GM18502 (cell line): ENCODE measurements around the gene FYB1.

Source experiments
- ATAC-seq: cut with Tn5 transposase; IDR thresholded peaks from one replicate; pipeline ENCODE4 v1.9.1; 2021; ENCODE audit warnings: mild to moderate bottlenecking; ENCODE audit not compliant: unreplicated experiment, poor library complexity

Gene FYB1

DNA sequence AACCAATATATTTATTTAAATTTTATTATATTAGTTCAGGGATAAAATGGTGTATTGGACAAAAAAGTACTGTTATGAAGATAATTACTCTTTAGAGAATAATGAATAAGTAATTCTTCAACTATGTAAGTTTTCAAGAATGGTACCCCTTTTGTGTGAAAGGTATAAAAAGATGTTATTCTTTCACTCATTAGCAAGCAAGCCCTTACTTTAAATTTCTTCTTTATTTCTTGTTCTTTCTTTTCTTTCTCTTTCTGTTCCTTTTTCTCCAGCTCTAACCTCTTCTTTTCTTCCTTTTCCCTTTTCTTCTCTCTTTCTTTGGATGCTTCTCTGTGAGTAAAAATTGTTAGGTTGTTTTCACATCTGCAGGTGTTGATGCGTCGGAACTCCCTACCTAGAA is 82.0 kb downstream of the FYB1 start:
- ATAC-seq: no peak

DNA sequence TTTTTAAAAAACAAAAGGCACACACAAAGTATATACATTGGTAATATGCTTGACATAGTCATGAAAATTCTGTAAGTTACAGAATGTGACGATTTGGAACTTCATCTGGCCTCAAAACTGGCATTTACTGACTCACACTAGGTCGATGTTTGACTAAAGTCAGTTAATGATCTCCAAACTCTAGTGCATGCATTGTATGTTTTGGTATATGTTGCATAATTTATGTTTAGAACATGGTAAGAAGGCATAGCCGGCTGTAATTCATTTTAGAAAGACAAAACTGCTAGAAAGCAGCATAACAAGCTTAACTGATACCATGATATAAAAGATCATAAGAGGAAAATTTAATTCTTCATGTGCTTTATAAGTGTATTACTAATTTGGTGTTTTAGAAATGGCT is 86.6 kb downstream of the FYB1 start:
- no peak for ATAC-seq

DNA sequence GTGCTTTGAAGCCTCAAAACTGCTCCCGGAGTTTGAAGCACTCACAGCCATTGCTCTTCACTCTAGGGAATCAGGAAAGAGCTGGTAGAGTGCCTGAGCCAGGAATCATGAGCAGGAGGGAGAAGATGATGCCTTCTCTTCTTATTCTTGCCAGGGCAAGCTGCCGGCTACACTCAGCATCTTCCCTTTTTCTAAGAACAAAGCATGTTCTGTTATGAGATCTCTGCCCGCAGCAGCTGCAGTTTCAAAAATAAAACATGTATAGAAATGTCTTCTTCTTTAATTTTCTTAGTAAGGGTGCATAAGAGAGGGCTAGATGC is 87.3 kb downstream of the FYB1 start:
- ATAC-seq: no peak

DNA sequence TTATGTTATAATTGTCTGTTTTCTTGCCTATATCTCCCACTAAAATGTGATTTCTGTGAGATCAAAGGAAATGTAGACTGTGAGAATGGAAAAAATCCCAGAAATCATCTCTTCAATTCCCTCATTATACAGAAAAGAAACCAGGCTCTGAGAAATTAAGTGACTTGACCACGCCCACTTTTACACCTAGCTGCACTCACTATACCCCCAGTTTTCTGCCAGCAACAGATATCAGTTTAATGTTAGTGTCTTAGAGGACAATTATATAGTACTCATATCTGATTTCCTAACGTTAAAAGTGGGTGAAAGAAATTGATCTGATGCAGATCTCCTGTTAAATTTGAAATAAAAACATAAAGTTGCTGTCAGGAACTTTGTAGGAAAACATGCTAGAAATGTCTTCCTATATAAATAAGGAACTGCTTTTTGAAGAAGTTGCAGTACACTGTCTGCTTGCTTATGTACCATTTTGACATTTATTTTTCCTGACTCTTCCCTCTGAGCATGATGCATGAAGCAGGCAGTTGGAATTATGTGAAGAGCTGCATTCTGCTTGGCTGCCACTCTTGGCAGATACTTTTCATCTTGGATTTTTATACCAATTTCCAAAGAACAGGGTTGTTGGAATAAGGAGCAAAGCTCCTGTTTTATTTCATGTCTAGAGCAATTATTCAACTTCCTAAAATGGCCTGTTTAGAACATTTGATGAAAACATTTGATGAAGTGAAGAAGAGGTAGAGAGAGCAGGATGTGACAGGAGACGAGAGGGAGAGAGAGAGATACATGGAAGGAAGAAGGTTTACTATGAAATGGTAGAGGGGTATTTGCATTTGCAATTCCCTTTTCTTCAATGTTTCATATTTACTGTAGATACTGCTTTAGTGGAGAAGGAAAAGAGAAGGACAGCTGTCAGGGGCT is 87.9 kb downstream of the FYB1 start:
- ATAC-seq: no peak

DNA sequence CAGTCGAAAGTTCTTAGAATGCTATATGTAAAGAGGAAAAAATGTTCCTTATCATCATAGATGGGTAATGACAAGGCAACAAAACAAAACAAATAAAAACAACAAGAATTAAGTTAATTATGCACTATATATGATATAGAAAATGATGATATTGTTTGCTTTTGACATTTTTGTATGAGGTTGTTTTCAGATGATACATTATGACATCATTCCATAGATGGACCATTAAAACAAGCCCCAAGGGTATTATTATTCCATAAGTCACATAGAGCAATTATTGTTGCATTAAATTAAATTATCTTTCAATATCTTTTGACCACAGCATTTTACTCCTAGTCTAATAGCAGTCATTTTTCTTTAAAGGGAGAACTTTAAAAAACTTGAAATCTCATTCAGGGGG is 88.6 kb downstream of the FYB1 start:
- no peak for ATAC-seq

DNA sequence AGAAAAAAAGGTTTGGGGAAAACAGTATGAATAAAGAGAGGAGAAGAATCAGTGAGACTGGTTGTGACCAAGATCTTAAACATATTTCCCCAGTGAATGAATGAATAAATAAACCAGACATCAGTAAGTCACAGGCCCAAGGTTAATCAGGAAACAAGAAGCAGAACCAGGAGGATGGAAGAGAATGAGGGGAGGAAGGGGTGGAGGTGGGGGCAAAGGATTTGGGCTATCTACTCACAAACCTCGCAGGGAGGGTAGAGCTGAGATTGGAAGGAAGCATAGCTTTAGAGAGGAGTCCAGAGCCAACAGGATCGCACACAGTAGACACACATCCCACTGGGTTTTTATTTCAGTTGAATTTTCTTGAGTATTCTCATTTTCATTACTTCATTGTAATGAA is 97.4 kb downstream of the FYB1 start:
- no peak for ATAC-seq

DNA sequence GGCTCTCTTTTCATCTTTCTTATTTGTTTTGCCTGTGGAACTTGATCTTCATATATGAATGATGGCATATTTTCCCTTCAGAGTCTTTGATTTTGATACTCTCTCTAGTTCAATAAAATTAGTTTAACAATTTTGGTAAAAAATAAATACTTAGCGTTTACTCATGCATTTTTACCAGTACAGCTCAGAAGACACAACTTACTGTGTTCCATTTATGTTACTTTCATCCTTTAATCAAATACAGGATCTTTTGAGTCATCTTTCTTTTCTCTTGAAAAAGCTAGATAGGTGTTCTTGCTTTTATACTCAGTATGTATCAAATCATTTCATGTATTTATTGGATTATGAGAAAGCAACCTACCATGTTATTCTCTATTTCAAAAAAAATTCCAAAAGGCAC is 98.0 kb downstream of the FYB1 start:
- no peak for ATAC-seq

DNA sequence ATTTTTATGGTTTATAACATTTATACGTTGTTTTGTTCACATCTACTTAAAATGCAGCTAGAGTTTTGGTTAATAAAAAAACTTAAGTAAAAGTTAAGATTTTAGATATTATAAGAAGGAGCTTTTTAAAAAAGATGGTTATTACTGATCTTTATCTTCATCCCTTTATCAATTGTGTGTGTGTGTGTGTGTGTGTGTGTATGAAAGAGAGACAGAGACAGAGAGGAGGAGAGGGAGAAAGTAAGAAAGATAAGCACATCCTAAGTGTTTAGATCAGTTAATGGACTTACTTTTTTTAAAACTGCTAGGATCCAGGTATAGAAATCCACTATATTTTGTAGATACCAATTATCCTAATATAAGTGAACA is 99.3 kb downstream of the FYB1 start:
- no peak for ATAC-seq

DNA sequence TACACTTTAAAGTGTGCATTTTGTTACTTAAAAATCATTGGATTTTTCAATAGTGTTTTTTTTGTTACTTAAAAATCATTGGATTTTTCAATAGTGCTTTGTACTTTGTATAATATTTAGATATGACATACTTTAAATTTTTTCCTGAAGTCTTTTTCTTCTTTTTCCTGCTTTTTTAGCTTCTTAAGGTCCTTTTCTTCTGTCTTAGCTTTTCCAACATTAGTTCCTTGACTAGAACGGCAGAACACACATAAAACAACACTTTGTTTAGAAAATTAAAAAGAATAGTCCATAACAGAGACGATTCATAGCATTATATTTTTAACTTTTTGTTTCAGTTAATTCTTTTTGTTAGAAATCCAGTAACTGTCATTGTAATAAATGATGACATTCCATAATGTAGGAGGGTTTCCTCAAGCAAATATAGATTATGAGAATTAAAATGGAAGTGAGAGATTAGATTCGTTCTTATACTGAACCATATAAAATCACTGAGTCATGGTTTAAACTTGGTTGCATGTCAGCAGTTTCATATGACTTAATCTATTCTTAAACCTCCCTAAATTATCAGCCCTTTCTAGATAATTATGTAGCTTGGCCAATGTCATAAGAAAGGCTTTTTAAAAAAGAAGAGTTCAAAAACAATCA is 99.8 kb downstream of the FYB1 start:
- ATAC-seq: no peak

DNA sequence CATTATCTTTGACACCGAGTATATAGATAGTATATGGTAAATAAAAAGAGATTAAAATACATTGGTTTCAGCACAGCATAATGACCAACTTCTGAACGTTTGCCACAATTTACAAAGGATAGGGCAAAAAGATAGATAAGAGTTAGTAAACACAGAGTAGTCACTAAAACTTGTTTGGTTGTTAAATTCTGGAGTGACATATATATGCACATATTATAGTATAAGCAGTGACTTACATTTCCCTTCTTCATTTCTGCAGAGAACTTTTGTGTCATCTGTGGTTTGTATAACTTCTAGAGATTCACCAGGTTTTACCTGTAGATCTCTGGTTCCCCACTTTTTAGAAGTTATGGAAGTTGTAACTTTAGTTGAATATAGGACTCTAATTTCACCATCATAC is 100.7 kb downstream of the FYB1 start:
- ATAC-seq: no peak

DNA sequence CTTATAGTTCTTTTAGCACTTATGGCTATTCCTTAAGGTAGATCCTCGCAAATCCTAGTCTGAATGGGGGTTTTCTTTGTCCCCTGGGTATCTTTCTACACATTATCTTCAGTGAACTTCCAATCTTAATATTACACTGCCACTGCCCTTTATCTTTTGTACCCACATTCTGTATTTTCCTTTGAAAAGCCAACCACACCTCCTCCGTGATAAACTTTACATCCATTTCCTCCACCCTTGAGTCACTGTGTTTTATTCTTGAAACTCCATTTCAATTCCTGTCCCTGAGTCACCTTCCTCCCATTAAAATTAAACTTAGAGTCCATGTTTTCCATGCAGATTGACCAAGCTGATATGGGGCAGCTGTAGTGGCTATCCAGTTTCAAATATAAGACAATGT is 102.0 kb downstream of the FYB1 start:
- ATAC-seq: no peak

DNA sequence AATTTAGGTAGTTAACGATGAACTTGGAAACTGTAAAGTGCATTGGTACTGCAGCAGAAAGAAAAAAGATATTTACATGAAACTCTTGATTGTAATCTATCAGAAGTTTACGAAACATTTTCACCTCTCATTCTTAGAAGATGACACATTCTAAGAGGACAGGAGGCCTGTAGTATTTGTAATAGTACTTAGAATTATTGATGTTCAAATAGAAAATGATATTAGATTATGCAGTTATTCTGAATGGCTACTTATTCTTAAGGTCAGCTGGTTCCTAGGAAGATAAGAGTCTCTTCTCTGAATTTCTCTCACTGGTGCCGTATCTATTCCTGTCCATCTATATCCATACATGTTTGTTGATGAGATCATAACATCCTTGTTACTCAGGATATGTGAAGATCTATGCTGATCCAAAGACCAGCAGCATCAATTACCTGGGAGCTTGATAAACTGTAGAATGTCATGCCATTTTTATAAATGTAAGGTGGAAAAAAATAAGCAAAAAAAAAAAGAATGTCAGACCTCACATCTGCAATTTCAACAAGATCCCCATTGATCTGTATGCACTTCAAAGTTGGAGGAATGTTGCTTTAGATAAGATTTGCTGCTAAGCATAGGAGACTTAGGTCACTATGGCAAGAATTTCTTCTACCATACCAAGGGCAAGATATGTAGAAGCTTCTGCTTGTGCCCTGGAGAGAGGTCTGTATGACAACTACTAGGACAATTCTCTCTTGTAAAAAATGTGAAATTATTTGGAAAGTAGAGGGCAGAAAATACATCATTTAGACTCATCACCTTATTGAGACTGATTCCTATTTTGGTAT is 102.8 kb downstream of the FYB1 start:
- ATAC-seq: no peak

DNA sequence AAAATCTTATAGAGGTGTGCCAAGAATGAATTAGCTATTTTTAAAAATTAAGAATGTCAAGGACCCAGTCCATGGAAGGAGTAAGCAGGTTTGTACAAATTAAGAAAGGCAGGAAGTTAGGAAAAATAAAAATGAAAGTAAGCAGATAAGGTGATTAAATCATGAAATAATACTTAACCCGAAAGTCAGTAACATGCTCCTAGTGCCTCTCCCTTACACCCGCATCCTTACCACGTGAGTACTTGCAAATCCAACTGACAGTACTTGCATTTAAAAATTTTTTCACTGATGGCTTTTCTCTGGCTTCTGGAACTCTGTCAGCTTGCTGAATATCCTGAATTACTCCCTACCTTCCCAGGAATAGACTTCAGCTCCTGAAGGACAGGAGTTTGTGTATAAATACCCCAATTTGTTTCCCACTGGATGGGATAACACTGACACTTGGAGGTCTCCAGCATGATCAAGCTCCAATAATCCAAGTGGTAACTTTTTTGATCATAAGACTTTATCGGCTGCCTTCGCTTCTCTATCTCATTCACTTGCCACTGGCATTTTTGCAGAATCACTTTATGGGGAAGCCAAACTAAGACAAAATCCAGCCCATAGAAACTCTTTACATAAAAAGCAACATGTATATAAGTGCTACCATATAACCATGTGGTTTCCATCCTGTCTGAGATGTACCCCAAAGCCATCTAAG is 103.6 kb downstream of the FYB1 start:
- no peak for ATAC-seq

DNA sequence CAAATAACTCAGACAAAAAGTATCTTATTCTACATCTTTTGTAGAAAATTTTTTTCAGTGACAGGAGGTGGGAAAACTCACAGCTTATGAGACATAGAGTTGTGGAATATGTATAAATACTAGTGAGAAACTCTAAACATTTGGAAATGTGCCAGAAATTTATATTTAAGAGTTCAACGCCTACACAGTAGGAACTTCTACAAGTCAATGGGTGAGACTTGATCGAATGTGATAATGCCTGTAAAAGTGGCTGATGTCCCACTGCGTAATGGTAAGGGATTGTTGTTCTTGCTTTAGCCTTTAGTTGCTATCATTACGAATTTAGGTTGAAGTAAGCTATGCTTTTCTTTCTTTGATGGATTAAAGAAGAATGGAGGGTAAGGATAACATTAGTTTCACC is 105.2 kb downstream of the FYB1 start:
- no peak for ATAC-seq

DNA sequence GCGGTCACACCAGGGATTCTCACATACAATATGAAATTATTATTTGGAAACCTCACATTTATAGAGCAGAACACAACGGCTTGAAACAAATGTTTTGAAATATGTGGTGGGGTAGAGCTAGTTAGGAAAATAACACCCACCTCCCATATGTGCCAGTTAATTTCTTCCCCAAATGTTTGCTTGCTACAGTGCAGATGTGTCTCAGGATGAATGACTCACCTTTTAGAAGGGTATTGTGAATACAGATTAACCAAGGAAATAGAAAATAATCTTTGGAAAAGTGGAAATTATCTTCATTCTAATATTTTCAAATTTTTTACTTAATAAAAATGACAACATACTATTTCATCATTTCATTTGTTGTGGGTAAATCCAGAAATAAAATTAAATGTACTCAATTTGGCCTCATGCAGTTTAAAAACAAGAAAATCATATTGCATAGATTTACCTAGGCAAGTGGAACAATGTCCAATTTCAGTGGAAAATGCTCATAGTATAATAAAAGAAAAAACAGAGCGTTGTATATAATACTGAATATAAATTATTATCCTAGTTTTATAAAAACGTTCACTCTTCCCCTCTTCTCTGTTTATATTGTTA is 105.9 kb downstream of the FYB1 start:
- ATAC-seq: no peak

DNA sequence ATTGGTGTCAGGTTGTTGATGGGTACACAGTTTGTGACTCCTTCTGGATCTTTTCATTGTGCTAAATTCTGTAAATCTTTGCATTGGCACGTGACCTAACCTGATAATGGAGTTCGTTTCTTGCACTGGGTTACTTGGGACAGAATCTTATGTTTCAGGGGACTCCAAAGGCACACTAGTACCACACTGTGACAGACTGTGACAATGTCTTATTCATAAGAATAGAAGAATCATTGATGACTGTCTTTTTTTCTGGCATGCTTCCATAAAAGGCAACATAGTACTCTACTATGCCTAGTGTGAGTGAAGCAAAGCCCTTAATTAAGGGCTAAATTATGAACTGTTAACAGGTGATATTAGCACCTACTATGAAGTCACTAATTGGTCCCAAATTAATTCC is 109.8 kb downstream of the FYB1 start:
- no peak for ATAC-seq

DNA sequence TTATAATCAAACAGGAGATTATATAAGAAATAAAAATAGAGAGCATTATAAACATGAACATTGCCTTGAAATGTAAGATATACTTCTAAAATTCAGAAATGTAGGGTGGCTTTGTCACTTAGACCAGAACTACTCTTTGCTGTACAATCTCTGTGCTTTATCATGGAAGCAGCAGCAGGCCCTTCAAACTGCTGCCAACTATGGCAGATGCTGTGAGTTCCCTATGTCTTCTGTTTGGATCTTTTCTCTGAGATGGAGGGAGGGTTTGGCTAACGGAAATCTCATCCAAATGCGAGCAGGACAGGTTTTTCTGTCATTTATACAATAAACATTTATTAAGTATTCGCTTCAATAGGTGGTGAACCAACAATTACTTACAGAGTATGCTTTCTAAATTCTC is 110.4 kb downstream of the FYB1 start:
- ATAC-seq: no peak

DNA sequence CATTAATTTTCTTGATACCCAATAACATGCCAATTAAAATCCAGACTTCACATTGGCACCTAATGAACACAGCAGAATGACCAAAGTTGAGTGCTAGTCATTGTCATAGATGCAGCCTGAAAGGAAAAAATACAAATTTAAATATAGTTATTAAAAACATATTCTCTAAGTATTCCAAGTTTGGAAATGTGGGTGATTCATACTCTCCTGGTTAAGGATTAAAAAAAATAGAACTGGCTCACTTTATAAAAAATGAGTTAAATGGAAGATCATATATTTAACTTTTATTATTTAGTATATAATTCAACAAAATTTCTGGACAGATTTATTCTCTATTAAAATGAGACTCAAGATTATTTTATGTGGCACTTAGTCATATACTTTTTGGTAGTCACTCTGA is 112.0 kb downstream of the FYB1 start:
- ATAC-seq: no peak

DNA sequence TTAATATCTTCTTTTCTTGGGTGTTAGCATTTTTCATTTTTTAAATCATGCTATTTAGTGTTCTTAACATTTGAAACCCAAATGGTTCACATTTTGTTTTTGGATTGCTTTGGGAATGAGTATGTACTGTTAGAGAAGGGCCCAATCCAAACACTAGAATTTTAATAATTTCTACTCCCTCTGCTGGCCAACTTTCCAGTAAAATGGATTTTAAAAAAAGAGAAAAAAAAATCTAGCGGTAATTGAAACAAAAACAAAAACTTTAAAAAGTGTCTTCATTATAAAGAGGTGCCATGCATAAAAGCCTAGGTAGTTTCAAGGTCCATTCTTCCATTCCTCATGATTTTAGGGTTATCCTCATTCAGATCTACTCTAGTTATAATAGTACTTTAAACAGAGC is 113.0 kb downstream of the FYB1 start:
- ATAC-seq: no peak

DNA sequence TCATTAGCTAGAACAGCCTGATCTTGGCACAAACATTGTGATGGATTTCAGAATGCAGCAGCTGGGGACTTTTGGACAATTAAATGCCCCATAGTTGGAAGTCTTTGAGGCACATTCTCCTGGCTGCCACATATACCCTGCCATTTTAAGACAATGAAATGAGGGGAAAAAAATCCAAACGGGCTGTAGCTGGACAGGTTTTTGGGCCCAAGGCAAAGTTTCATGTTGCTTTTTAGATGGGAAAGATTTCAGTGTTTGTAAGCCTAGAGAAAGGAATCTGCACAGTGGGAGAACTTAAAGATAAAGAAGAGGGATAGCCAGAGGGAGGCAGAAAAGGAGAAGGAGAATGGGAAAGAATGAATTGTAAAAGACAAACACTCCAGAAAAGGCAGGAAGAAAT is 115.1 kb downstream of the FYB1 start:
- ATAC-seq: no peak
